Activated naive CD8-positive, alpha-beta T cell treated with anti-CD3 and anti-CD28 coated beads, Interleukin-2, amount 50 U/mL, for 24 hours (primary cell): Measurements from ENCODE around the gene RTEL1.

Experiments used
- ATAC-seq: fragments of 150-1000 bp; cut with Tn5 transposase; one replicate; pipeline ENCODE4 v1.10.0; 2021
- DNase-seq: peaks from one replicate; pipeline ENCODE4 v3.0.0; 2021
- H3K27ac Mint-ChIP-seq: one replicate; pipeline ENCODE4 v1.8.0; 2021; ENCODE audit warnings: mild to moderate bottlenecking, mixed read lengths
- H3K27me3 Mint-ChIP-seq: one replicate; pipeline ENCODE4 v1.8.0; 2021; ENCODE audit warnings: mixed read lengths
- H3K36me3 Mint-ChIP-seq: one replicate; pipeline ENCODE4 v1.8.0; 2021; ENCODE audit warnings: low read depth, mixed read lengths
- H3K4me1 Mint-ChIP-seq: one replicate; pipeline ENCODE4 v1.8.0; 2021; ENCODE audit warnings: mixed read lengths
- H3K4me3 Mint-ChIP-seq: one replicate; pipeline ENCODE4 v1.8.0; 2021; ENCODE audit warnings: mild to moderate bottlenecking, moderate library complexity, mixed read lengths
- H3K9me3 Mint-ChIP-seq: one replicate; pipeline ENCODE4 v1.8.0; 2021; ENCODE audit warnings: mixed read lengths

The RTEL1 gene

GRCh38 chr20:63690898-63691710 lies 33.0 kb downstream of the RTEL1 start:
- Mint-ChIP-seq H3K4me3 (no peak overlapping the region), H3K36me3 (peaks cover 7% of the 10 kb centered on the region), H3K27me3 (peaks cover 3% of the 10 kb centered on the region), H3K4me1 (peaks cover 15% of the 10 kb centered on the region), H3K27ac (no peak overlapping the region), H3K9me3 (no peaks in the 10 kb centered on the region)
- no peak for ATAC-seq
- DNase-seq: no peak

GRCh38 chr20:63691711-63692435 lies 33.8 kb downstream of the RTEL1 start:
- H3K27ac Mint-ChIP-seq: no peak overlapping the region
- no peak overlapping the region for H3K4me3 Mint-ChIP-seq
- no peak for DNase-seq
- peaks cover 3% of the 10 kb centered on the region for H3K27me3 Mint-ChIP-seq
- H3K36me3 Mint-ChIP-seq: peaks cover 7% of the 10 kb centered on the region
- no peak for ATAC-seq
- no peaks in the 10 kb centered on the region for H3K9me3 Mint-ChIP-seq
- H3K4me1 Mint-ChIP-seq: peaks cover 14% of the 10 kb centered on the region

GRCh38 chr20:63692436-63693082 lies 34.4 kb downstream of the RTEL1 start:
- Mint-ChIP-seq H3K27me3 (peaks cover 3% of the 10 kb centered on the region), H3K27ac (peak overlapping the region; percentile 65), H3K36me3 (peaks cover 7% of the 10 kb centered on the region), H3K4me3 (peak overlapping the region; percentile 8), H3K4me1 (peaks cover 15% of the 10 kb centered on the region), H3K9me3 (no peaks in the 10 kb centered on the region)
- ATAC-seq: no peak
- DNase-seq: no peak

GRCh38 chr20:63693083-63693732 lies 35.1 kb downstream of the RTEL1 start:
- no peak for DNase-seq
- Mint-ChIP-seq H3K4me1 (peaks cover 20% of the 10 kb centered on the region), H3K27me3 (peaks cover 3% of the 10 kb centered on the region), H3K4me3 (no peak overlapping the region), H3K9me3 (no peaks in the 10 kb centered on the region), H3K27ac (no peak overlapping the region), H3K36me3 (peaks cover 7% of the 10 kb centered on the region)
- no peak for ATAC-seq

GRCh38 chr20:63693733-63694583 lies 35.8 kb downstream of the RTEL1 start:
- Mint-ChIP-seq H3K4me3 (peak overlapping the region; percentile 52), H3K9me3 (no peaks in the 10 kb centered on the region), H3K36me3 (peaks cover 7% of the 10 kb centered on the region), H3K27me3 (peaks cover 3% of the 10 kb centered on the region), H3K4me1 (peaks cover 26% of the 10 kb centered on the region), H3K27ac (peak overlapping the region; percentile 87)
- DNase-seq: no peak
- ATAC-seq: no peak

GRCh38 chr20:63694584-63695423 lies 36.7 kb downstream of the RTEL1 start:
- H3K4me1 Mint-ChIP-seq: peaks cover 33% of the 10 kb centered on the region
- no peak for DNase-seq
- peaks cover 7% of the 10 kb centered on the region for H3K36me3 Mint-ChIP-seq
- H3K27me3 Mint-ChIP-seq: peaks cover 3% of the 10 kb centered on the region
- no peak for ATAC-seq
- no peak overlapping the region for H3K27ac Mint-ChIP-seq
- H3K4me3 Mint-ChIP-seq: no peak overlapping the region
- H3K9me3 Mint-ChIP-seq: no peaks in the 10 kb centered on the region

- Mint-ChIP-seq H3K9me3 (no peaks in the 10 kb centered on the region), H3K4me3 (no peak overlapping the region), H3K27ac (no peak overlapping the region), H3K36me3 (peaks cover 7% of the 10 kb centered on the region), H3K4me1 (peaks cover 35% of the 10 kb centered on the region), H3K27me3 (peaks cover 3% of the 10 kb centered on the region)
- no peak for DNase-seq
- ATAC-seq: no peak
Measured at GRCh38 chr20:63695424-63696305, 37.6 kb downstream of the RTEL1 start.

GRCh38 chr20:63696306-63696627 lies 38.2 kb downstream of the RTEL1 start:
- DNase-seq: peak; percentile 39
- Mint-ChIP-seq H3K27ac (no peak overlapping the region), H3K27me3 (peaks cover 3% of the 10 kb centered on the region), H3K36me3 (peaks cover 7% of the 10 kb centered on the region), H3K4me3 (no peak overlapping the region), H3K9me3 (no peaks in the 10 kb centered on the region), H3K4me1 (peaks cover 35% of the 10 kb centered on the region)
- ATAC-seq: peak; percentile 26

- H3K36me3 Mint-ChIP-seq: peaks cover 5% of the 10 kb centered on the region
- H3K4me3 Mint-ChIP-seq: no peak within 1 kb of the TSS
- peaks cover 35% of the 10 kb centered on the region for H3K4me1 Mint-ChIP-seq
- H3K27ac Mint-ChIP-seq: no peak within 1 kb of the TSS
- H3K27me3 Mint-ChIP-seq: peaks cover 3% of the 10 kb centered on the region
- DNase-seq (no peak), ATAC-seq (peak; percentile 2)
- no peaks in the 10 kb centered on the region for H3K9me3 Mint-ChIP-seq
Measured at GRCh38 chr20:63696628-63697356, 38.7 kb downstream of the RTEL1 start, which contains the start of gene TNFRSF6B. Gene TNFRSF6B (plus strand): TSS chr20:63696652. CDS start chr20:63696768, 116 bp downstream.

GRCh38 chr20:63697357-63697867 lies 39.3 kb downstream of the RTEL1 start:
- H3K27me3 Mint-ChIP-seq: peaks cover 3% of the 10 kb centered on the region
- no peaks in the 10 kb centered on the region for H3K9me3 Mint-ChIP-seq
- ATAC-seq: no peak
- DNase-seq: no peak
- H3K27ac Mint-ChIP-seq: no peak overlapping the region
- peaks cover 35% of the 10 kb centered on the region for H3K4me1 Mint-ChIP-seq
- peaks cover 5% of the 10 kb centered on the region for H3K36me3 Mint-ChIP-seq
- H3K4me3 Mint-ChIP-seq: no peak overlapping the region

- Mint-ChIP-seq H3K36me3 (peaks cover 3% of the 10 kb centered on the region), H3K27ac (no peak overlapping the region), H3K9me3 (no peaks in the 10 kb centered on the region), H3K27me3 (peaks cover 3% of the 10 kb centered on the region), H3K4me1 (peaks cover 35% of the 10 kb centered on the region), H3K4me3 (no peak overlapping the region)
- DNase-seq (no peak), ATAC-seq (no peak)
Measured at GRCh38 chr20:63697868-63698545, 39.9 kb downstream of the RTEL1 start.
